GM12878 (cell line): ENCODE results near the gene PHYHIPL. TPM values are rescaled to one million over a fixed set of nuclear protein-coding genes. Genes with fewer than 3 reads are reported as not detected.

Experiments
- ATAC-seq: fragments of 200-7000 bp; cut with Tn5 transposase; 3 replicates; pipeline ENCODE4 v1.9.1; 2020; ENCODE audit warnings: mild to moderate bottlenecking, moderate library complexity
- BruUV-seq: library from RNA; stranded (reverse); fragments of 400-500 nt; replicated peaks from 2 replicates; lab custom pipeline; 2021; lab: Mats Ljungman, UMichigan
- CTCF ChIA-PET: fragments of 300-600 bp; sonication (Branson Sonifier 250); formaldehyde crosslinking; extraction: SDS; loops from one replicate; lab custom pipeline; 2021; ENCODE audit warnings: inconsistent platforms; lab: Yijun Ruan, JAX
- POLR2A ChIA-PET: fragments of 350-600 bp; formaldehyde crosslinking; extraction: SDS; loops from one replicate; lab custom pipeline; 2021; ENCODE audit warnings: inconsistent platforms; lab: Charles Lee
- RAD21 ChIA-PET: fragments of 300-600 bp; sonication (Branson Sonifier 250); formaldehyde crosslinking; loops from one replicate; lab custom pipeline; 2023; ENCODE audit warnings: antibody characterized with exemption; ENCODE audit not compliant: unreplicated experiment; lab: Charles Lee
- SMC1A ChIA-PET: fragments of 300-600 bp; sonication (Branson Sonifier 250); formaldehyde crosslinking; loops from one replicate; lab custom pipeline; 2023; ENCODE audit not compliant: unreplicated experiment, uncharacterized antibody; lab: Charles Lee
- DNase-seq: peaks from one replicate; pipeline ENCODE4 v3.0.0-alpha.2; 2011; ENCODE audit warnings: low read depth, low spot score
- FAIRE-seq: peaks from 3 replicates; lab custom pipeline; 2011; peaks lifted over from hg19 to GRCh38; lab: Jason Lieb, UNC
- H2AFZ ChIP-seq: 2 replicates; pipeline ENCODE4 v1.6.0; 2011; ENCODE audit warnings: low read depth, low read length, control low read depth; ENCODE audit not compliant: control insufficient read depth
- H3K27ac ChIP-seq: 2 replicates; pipeline ENCODE4 v1.5.1; 2011; ENCODE audit warnings: control low read depth; ENCODE audit not compliant: control insufficient read depth, insufficient read depth
- H3K27me3 ChIP-seq, 2 experiments: replicated peaks in 1 of 2; 2 replicates each; pipeline versions ENCODE4 v1.6.0 to v1.6.1; 2011; ENCODE audit warnings: low read length in 1 of 2; ENCODE audit not compliant: control insufficient read depth in 2 of 2, insufficient read depth in 2 of 2
- H3K36me3 ChIP-seq, 2 experiments: 2 replicates each; pipeline ENCODE4 v1.5.1; 2011; ENCODE audit warnings: low read length in 1 of 2; ENCODE audit not compliant: control insufficient read depth in 2 of 2, insufficient read depth in 2 of 2
- H3K4me1 ChIP-seq: 2 replicates; pipeline ENCODE4 v1.6.1; 2011; ENCODE audit warnings: mild to moderate bottlenecking, low read length, moderate library complexity, mixed read lengths; ENCODE audit not compliant: control insufficient read depth, insufficient read depth
- H3K4me2 ChIP-seq: 2 replicates; pipeline ENCODE4 v1.6.0; 2011; ENCODE audit warnings: control low read depth; ENCODE audit not compliant: control insufficient read depth, insufficient read depth
- H3K4me3 ChIP-seq: fragments of 200-600 bp; sonication (generic); 2 replicates; pipeline ENCODE4 v1.5.1; 2016
- H3K79me2 ChIP-seq: 2 replicates; pipeline ENCODE4 v1.6.0; 2011; ENCODE audit warnings: low read length; ENCODE audit not compliant: control insufficient read depth, insufficient read depth
- H3K9ac ChIP-seq: 2 replicates; pipeline ENCODE4 v1.8.0; 2011; ENCODE audit warnings: low read length, control low read depth, mixed read lengths; ENCODE audit not compliant: control insufficient read depth, insufficient read depth
- H3K9me3 ChIP-seq: replicated peaks from 3 replicates; pipeline ENCODE4 v1.5.1; 2011; ENCODE audit warnings: mild to moderate bottlenecking, low read length; ENCODE audit not compliant: control insufficient read depth, insufficient read depth
- H4K20me1 ChIP-seq: 2 replicates; pipeline ENCODE4 v1.6.0; 2011; ENCODE audit not compliant: control insufficient read depth, insufficient read depth
- ATF7 ChIP-seq: fragments of 450-650 bp; IDR thresholded peaks from 2 replicates; pipeline ENCODE4 v1.6.1; 2016; ENCODE audit warnings: low read depth, mild to moderate bottlenecking
- BRCA1 ChIP-seq: IDR thresholded peaks from 2 replicates; pipeline ENCODE4 v1.6.1; 2011; ENCODE audit warnings: low read depth, low read length, improper control_type of control experiment
- CHD1 ChIP-seq: IDR thresholded peaks from 2 replicates; pipeline ENCODE4 v1.6.1; 2012; ENCODE audit warnings: low read depth, low read length, improper control_type of control experiment
- CHD2 ChIP-seq: IDR thresholded peaks from 2 replicates; pipeline ENCODE4 v1.6.1; 2011; ENCODE audit warnings: low read depth, low read length, improper control_type of control experiment, borderline replicate concordance
- ETV6 ChIP-seq, 2 experiments: fragments of 450-650 bp in 1 of 2; IDR thresholded peaks in 1 of 2; conservative IDR thresholded peaks in 1 of 2; 2 replicates each; pipeline ENCODE4 v1.6.1; 2014; ENCODE audit warnings: antibody characterized with exemption in 1 of 2, borderline replicate concordance in 1 of 2, low read depth in 1 of 2, mild to moderate bottlenecking in 1 of 2, moderate library complexity in 1 of 2
- FOXK2 ChIP-seq: fragments of 450-650 bp; IDR thresholded peaks from 2 replicates; pipeline ENCODE4 v1.6.1; 2017; ENCODE audit warnings: mild to moderate bottlenecking, moderate library complexity
- HDAC2 ChIP-seq: fragments of 200-600 bp; sonication (generic); IDR thresholded peaks from 2 replicates; pipeline ENCODE4 v1.6.1; 2017
- MYC ChIP-seq: IDR thresholded peaks from 2 replicates; pipeline ENCODE4 v1.6.1; 2011; ENCODE audit warnings: mild to moderate bottlenecking, low read length, moderate library complexity, inconsistent platforms; ENCODE audit not compliant: insufficient read depth, insufficient replicate concordance, insufficient read length, severe bottlenecking
- NR2F1 ChIP-seq: fragments of 450-650 bp; conservative IDR thresholded peaks from 2 replicates; pipeline ENCODE4 v1.6.1; 2017; ENCODE audit warnings: mild to moderate bottlenecking
- POLR2A ChIP-seq: IDR thresholded peaks from 2 replicates; pipeline ENCODE4 v1.6.1; 2011; ENCODE audit warnings: low read depth, mild to moderate bottlenecking, low read length
- SMAD1 ChIP-seq: fragments of 450-650 bp; IDR thresholded peaks from 2 replicates; pipeline ENCODE4 v1.6.1; 2018; ENCODE audit warnings: mild to moderate bottlenecking, low read depth; ENCODE audit not compliant: partially characterized antibody
- SREBF1 ChIP-seq: IDR thresholded peaks from 2 replicates; pipeline ENCODE4 v1.6.1; 2012; ENCODE audit warnings: mild to moderate bottlenecking, low read length
- SRF ChIP-seq, 2 experiments: IDR thresholded peaks; 2 replicates each; pipeline ENCODE4 v1.6.1; 2011; ENCODE audit warnings: low read depth in 2 of 2, low read length in 2 of 2, mild to moderate bottlenecking in 1 of 2, moderate library complexity in 1 of 2
- ZBED1 ChIP-seq: IDR thresholded peaks from 2 replicates; pipeline ENCODE4 v1.6.1; 2016; ENCODE audit warnings: borderline replicate concordance
- ZNF24 ChIP-seq: fragments of 450-650 bp; IDR thresholded peaks from 2 replicates; pipeline ENCODE4 v1.6.1; 2017; ENCODE audit warnings: antibody characterized with exemption, mild to moderate bottlenecking
- ZSCAN29 ChIP-seq: fragments of 450-650 bp; IDR thresholded peaks from 2 replicates; pipeline ENCODE4 v1.6.1; 2017; ENCODE audit warnings: mild to moderate bottlenecking, moderate library complexity
- WGBS: methylation state at CpG from one replicate; pipeline ENCODE4 v1.1.6; 2016; ENCODE audit warnings: low lambda C conversion rate; ENCODE audit not compliant: insufficient replicate concordance, insufficient coverage; ENCODE audit errors: missing lambda C conversion rate; 5-methylcytosine and 5-hydroxymethylcytosine counted together
- in situ Hi-C: fragments of 300-500 bp; cut with MboI; formaldehyde crosslinking; loops from 9 replicates; pipeline ENCODE4 v1.14.3; 2018; ENCODE audit warnings: mixed read lengths
- intact Hi-C: fragments of 100-400 bp; cut with micrococcal nuclease; formaldehyde crosslinking; loops from one replicate; pipeline ENCODE4 v1.14.2; 2022; ENCODE audit not compliant: unreplicated experiment
- polyA plus RNA-seq, 11 experiments: library from polyadenylated mRNA; depleted of rRNA in 4 of 11; unstranded in 6 of 11; stranded (reverse) in 5 of 11; fragments of >200 nt; fragmentation: Nextera tagmentation in 4 of 11; fragmentation: Illumina TruSeq in 1 of 11; extraction: Ambion mirVana in 4 of 11; extraction: Trizol in 1 of 11; gene quantifications; 1 replicate in 1 of 11; 2 replicates in 10 of 11; pipeline versions ENCODE4 v1.2.1 to v1.2.3, GENCODE V29; 2011 to 2016; ENCODE audit warnings: inconsistent platforms in 2 of 11, missing spikeins in 2 of 11, low read depth in 1 of 11
- total RNA-seq, 4 experiments: library from RNA; depleted of rRNA in 3 of 4; stranded (reverse); fragments of >200 nt in 3 of 4; fragmentation: Illumina TruSeq in 1 of 4; extraction: Trizol in 1 of 4; gene quantifications; 2 replicates each; pipeline versions ENCODE4 v1.2.1 to v1.2.3, GENCODE V29; 2013 to 2021
- TF ChIP-seq, protein P1 (sequence below): fragments of 450-650 bp; IDR thresholded peaks from 2 replicates; pipeline ENCODE4 v1.6.1; 2016; ENCODE audit warnings: mild to moderate bottlenecking

Gene PHYHIPL
- total and polyA plus RNA-seq, 10 of the 15 experiments (the other 5 are each of a cell fraction or from before 2014, with no cell fraction given) = 0.06 to 0.40 (median 0.18) TPM; not detected in 2

GRCh38 chr10:59177836-59178235, 1.4 kb downstream of the PHYHIPL start:
- peaks cover 0 to 4% of the 10 kb centered on the region in 2 experiments; a peak in 1 of 4 replicates for H3K27me3 ChIP-seq
- SMC1A ChIA-PET = interaction anchor here (0.8 to 4.4 kb wide), 14 partner anchors 9 to 247 kb away, joined by 3 to 54 read pairs (median 4); no protein-coding TSS in a partner anchor
- H2AFZ ChIP-seq = no peak overlapping the region
- FAIRE-seq = no peak
- no peaks in the 10 kb centered on the region for H4K20me1 ChIP-seq
- no peak overlapping the region for H3K4me2 ChIP-seq
- 33% methylated on average over 5 of the region's 5 CpGs for WGBS
- H3K27ac ChIP-seq = no peak overlapping the region
- no peaks in the 10 kb centered on the region for H3K36me3 ChIP-seq
- H3K79me2 ChIP-seq = no peaks in the 10 kb centered on the region
- intact Hi-C loops = no loop called here
- H3K9ac ChIP-seq = no peak overlapping the region
- no peaks in the 10 kb centered on the region for H3K4me1 ChIP-seq
- no TSS peak for BruUV-seq
- no peak for TF ChIP-seq POLR2A
- TF ChIP-seq NR2F1 = no peak
- no peak for TF ChIP-seq CHD2
- no peak for TF ChIP-seq ATF7
- TF ChIP-seq FOXK2 = no peak
- TF ChIP-seq SMAD1 = no peak
- TF ChIP-seq SREBF1 = no peak
- TF ChIP-seq ETV6 (conservative IDR thresholded peaks at IDR 0.05 in 1 of 2, IDR thresholded peaks at IDR 0.05 in 1 of 2; ENCODE audit: borderline replicate concordance in 1 of 2, low read depth in 1 of 2) = no peak
- TF ChIP-seq ZNF24 = no peak
- TF ChIP-seq CHD1 = no peak
- TF ChIP-seq BRCA1 = no peak
- TF ChIP-seq, protein P1, sequence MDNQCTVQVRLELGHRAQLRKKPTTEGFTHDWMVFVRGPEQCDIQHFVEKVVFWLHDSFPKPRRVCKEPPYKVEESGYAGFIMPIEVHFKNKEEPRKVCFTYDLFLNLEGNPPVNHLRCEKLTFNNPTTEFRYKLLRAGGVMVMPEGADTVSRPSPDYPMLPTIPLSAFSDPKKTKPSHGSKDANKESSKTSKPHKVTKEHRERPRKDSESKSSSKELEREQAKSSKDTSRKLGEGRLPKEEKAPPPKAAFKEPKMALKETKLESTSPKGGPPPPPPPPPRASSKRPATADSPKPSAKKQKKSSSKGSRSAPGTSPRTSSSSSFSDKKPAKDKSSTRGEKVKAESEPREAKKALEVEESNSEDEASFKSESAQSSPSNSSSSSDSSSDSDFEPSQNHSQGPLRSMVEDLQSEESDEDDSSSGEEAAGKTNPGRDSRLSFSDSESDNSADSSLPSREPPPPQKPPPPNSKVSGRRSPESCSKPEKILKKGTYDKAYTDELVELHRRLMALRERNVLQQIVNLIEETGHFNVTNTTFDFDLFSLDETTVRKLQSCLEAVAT = no peak
- TF ChIP-seq ZSCAN29 = no peak
- TF ChIP-seq HDAC2 = no peak
- no peak for TF ChIP-seq MYC
- no peak for TF ChIP-seq ZBED1
- TF ChIP-seq SRF (IDR thresholded peaks at IDR 0.05; ENCODE audit: low read depth in 2 of 2, low read length in 2 of 2) = no peak
- TF ChIP-seq, all 136 proteins: peak for 0
- Histone ChIP-seq H3K9me3 (no peaks in the 10 kb centered on the region; the same call in 2 of the 3 replicates), H3K4me3 (no peak overlapping the region)
- RAD21 ChIA-PET = interaction anchor here (1.0 to 2.0 kb wide), 5 partner anchors 46 to 229 kb away, joined by 3 to 7 read pairs (median 6); no protein-coding TSS in a partner anchor
- CTCF ChIA-PET = interaction anchor here (1.5 to 3.5 kb wide), 2 partner anchors 190 to 225 kb away, joined by 5 to 38 read pairs; no protein-coding TSS in a partner anchor
- DNase-seq (no peak), ATAC-seq (no peak)
- POLR2A ChIA-PET = no interaction called here
- in situ Hi-C loops = no loop called here
